GM12878 (cell line): ENCODE data around the gene JMY.

Experiments used
- ETV6 ChIP-seq, 2 experiments: fragments of 450-650 bp in 1 of 2; IDR thresholded peaks in 1 of 2; conservative IDR thresholded peaks in 1 of 2; 2 replicates each; pipeline ENCODE4 v1.6.1; 2014; ENCODE audit warnings: antibody characterized with exemption in 1 of 2, borderline replicate concordance in 1 of 2, low read depth in 1 of 2, mild to moderate bottlenecking in 1 of 2, moderate library complexity in 1 of 2
- GABPA ChIP-seq: IDR thresholded peaks from 2 replicates; pipeline ENCODE4 v1.6.1; 2014; ENCODE audit warnings: antibody characterized with exemption, low read depth, mild to moderate bottlenecking, inconsistent platforms
- MTA2 ChIP-seq: fragments of 450-650 bp; IDR thresholded peaks from 2 replicates; pipeline ENCODE4 v1.6.1; 2016; ENCODE audit warnings: low read depth, mild to moderate bottlenecking, moderate library complexity
- SUZ12 ChIP-seq: fragments of 200-600 bp; sonication (generic); IDR thresholded peaks from one replicate; pipeline ENCODE4 v1.6.1; 2018; ENCODE audit warnings: antibody characterized with exemption, mild to moderate bottlenecking; ENCODE audit not compliant: unreplicated experiment
- ZBTB33 ChIP-seq: fragments of 450-650 bp; IDR thresholded peaks from 2 replicates; pipeline ENCODE4 v1.6.1; 2017; ENCODE audit warnings: mild to moderate bottlenecking
- ZBTB4 ChIP-seq: fragments of 450-650 bp; formaldehyde crosslinking; IDR thresholded peaks from 2 replicates; pipeline ENCODE4 v1.4.0; 2022; ENCODE audit warnings: mild to moderate bottlenecking, moderate library complexity

DNA sequence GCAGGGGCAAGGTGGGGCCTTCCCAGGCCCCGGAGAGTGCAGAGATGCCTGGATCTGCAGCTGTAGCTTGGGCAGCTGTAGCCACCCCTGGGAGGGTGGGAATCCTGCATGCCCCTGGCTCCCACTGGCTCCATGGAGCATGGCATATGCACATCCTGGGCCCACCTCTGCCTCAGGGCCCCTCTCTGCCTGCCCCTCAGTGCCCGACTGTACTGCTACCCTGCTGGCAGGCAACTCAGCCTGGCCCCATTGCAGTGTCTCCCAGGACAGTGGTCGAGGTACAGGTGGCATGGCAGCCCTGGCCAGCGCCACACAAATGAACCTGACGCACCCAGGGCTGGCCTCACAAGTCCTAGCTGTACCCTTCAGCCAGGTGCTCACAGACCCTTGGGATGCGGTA, 23.9 kb downstream of the JMY start:
- TF ChIP-seq ETV6 (conservative IDR thresholded peaks at IDR 0.05 in 1 of 2, IDR thresholded peaks at IDR 0.05 in 1 of 2; ENCODE audit: borderline replicate concordance in 1 of 2, low read depth in 1 of 2) (no peak), ZBTB33 (no peak), SUZ12 (no peak), MTA2 (no peak), ZBTB4 (CRISPR knock-in tag) (no peak), GABPA (no peak)
